NCI-H748 (cell line): ENCODE data around the gene KCND1.
"Not testable (repeated sequence)": the region's sequence is repeated elsewhere in the genome, so short reads cannot be mapped to it uniquely, and the experiment has no call there.

ENCODE experiments used
- DNase-seq: peaks from one replicate; lab custom pipeline; 2025; ENCODE audit not compliant: unreplicated experiment; lab: John Stamatoyannopoulos, UW

Gene KCND1

GRCh38 chrX:48971249-48972219 is at the start of gene KCND1:
KCND1 (minus strand) TSS chrX:48971844; CDS start chrX:48970271, 1,573 bp downstream.
- peak; percentile 58 for DNase-seq

- DNase-seq, result no peak
Observed at GRCh38 chrX:49019599-49020249, 48.1 kb upstream of the KCND1 start.

DNA sequence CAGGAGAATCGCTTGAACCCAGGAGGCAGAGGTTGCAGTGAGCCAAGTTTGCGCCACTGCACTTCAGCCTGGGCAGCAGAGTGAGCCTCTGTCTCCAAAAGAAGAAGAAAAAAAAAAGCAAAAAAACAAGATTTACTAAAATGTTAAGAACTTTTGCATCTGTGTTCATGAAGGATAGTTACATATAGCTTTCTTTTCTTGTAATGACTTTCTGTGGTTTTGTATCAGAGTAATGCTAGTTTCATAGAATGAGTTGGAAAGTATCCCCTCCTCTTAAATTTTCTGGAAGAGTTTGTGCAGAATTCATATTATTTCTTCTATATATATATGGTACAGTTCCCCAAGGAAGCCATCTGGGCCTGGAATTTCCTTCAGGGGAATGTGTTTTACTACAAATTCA is 47.4 kb upstream of the KCND1 start:
- DNase-seq, result no peak

DNA sequence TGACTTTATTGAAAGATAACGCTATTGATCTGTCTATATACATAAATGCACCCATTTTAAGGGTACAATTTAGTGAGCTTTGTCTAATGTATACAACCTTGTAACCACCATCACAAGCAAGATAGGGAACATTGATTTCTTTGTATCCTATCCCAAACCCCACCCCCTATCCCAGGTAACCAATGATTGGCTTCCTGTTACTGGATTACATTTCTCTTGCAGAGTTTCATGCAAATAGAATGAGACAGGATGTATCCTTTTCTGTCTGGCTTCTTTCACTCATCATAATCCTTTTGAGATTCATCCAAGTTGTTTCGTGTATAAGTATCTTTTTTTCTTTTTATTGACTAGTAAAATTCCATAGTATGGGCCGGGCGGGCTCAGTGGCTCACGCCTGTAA is 32.1 kb upstream of the KCND1 start:
- no peak for DNase-seq

GRCh38 chrX:49002091-49002935 is 30.7 kb upstream of the KCND1 start, which contains the start of gene GRIPAP1:
GRIPAP1 (minus strand) TSS chrX:49002264; CDS start chrX:49002229, 35 bp downstream.
- peak; percentile 93 for DNase-seq

DNA sequence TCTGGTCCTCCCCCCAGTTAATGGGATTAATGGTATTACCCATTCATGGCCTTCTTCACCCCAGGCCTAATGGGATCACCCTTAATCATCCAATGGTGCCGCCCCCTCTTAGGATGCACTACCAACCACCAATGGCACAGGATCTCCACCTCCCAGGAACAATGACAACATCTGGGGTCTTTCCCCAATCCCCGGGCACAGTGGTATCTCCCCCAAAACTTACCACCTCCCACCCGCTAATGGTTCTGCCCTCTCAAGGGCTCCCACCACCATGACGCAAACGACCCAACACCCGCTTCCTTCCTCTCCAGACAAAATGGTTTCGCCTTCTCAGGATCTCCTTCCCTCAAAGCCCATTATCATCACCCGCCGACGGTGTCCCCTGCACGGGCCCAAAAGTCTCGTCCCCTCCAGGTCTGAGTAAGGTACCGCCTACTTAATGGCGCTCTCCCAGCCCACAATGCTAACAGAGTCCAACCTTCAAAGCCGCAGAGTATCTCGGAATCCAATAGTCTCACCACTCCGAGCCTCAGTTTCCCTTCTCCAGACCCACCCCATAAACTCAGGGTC is 30.0 kb upstream of the KCND1 start:
- DNase-seq, result peak; percentile 57

- no peak for DNase-seq
Observed at GRCh38 chrX:49000636-49001035, 29.0 kb upstream of the KCND1 start.

DNA sequence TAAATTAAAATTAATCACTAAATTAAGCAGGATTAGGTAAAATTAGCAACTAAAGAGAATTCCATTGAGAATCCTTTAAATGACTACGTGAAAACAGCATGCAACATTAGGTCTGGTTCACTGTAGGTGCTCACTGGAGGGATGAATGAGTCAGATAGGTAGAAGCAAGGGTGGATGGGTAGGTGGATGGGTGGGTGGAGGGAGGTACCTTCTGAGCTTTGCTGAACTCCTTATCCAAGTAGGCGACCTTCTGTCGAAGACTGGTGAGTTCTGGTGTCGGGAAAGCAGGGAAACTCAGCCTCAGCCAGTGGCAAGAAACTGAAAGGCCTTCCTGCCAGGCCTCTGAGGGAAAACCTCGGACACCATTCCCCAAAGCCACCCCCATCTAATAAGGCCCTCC is 27.4 kb upstream of the KCND1 start:
- DNase-seq, result no peak

DNA sequence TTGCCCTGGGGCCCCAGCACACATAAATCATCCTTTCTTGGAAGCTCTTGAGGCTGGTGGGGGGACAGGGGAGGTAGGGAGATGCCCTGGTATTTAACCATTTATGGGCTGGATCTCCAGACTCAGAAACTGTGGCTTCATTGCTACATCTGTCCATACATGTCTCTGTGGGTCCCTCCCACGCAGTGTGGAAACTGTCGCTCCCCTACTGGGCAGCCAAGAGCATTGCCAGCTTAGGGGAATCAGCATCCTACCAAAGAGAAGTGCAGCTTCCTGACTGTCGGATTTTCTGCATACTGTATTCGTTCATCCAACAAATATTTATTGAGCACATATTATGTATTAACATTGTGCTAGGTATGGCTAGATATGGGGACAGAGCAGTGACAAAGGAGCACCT is 26.7 kb upstream of the KCND1 start:
- no peak for DNase-seq

- no peak for DNase-seq
Observed at GRCh38 chrX:48997865-48998264, 26.2 kb upstream of the KCND1 start.

- DNase-seq, result no peak
Observed at GRCh38 chrX:48997455-48997854, 25.8 kb upstream of the KCND1 start.

GRCh38 chrX:48996969-48997368 is 25.3 kb upstream of the KCND1 start:
- no peak for DNase-seq

- DNase-seq, result no peak
Observed at GRCh38 chrX:48992341-48992740, 20.7 kb upstream of the KCND1 start.

GRCh38 chrX:48989483-48989882 is 17.8 kb upstream of the KCND1 start:
- no peak for DNase-seq

DNA sequence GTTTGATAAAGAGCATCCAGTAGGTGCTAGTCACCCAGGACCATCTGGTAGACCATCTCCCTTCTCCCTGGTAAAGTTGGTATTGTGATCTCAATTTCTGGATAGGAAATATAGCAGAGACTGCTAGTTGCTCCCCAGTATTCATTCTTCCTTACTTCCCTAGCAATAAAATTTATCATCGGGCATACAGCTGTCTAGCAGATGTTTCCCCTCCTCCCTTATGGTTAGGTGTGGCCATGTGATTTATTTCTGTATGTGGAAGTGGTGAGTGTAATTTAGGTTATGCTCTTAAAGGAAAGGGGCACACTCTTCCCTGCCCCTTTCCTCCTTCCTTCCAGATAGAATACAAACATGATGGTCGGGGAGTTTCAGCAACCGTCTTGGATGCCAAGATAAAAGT is 12.3 kb upstream of the KCND1 start:
- DNase-seq, result no peak

DNA sequence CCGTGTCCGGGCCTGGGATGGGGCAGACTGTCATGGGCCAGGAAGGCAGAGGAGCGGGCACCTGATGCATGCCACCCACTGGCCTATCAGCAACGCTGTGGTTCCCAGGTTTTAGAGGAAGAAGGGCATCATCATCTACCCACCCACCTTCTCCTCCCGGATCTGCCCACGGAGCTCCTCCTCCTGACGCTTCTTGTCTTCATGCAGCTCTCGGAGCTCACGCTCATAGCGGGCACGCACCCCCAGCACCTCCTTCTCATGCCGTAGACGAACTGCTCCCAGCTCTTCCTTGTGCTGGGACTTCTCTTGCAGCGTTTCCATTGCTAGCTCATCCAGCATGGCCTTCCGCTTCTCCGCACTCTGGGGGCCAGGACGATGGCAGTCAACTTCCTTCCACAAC is 11.4 kb upstream of the KCND1 start:
- no peak for DNase-seq

DNA sequence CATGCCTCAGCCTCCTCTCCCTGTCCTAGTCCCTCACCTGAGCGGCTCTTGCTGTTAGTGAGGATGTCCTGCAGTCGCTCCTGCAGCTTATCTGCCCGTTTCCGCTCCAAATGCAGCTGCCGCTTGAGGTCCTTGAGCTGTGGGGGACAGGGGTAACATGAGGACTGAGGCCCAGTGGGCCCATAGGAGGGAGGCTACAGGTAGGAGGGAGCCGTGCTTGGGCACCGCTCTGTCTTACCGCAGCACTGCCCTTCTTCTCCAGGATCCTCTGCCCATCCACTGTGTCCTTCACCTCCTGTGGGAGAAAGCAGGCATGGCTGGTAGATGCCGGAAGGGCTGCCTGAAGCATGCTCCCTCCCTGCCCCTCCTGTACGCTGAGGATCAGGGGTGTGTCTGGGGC is 9.5 kb upstream of the KCND1 start:
- no peak for DNase-seq

- not testable (repeated sequence) for DNase-seq
Observed at GRCh38 chrX:48980341-48980740, 8.7 kb upstream of the KCND1 start.

DNA sequence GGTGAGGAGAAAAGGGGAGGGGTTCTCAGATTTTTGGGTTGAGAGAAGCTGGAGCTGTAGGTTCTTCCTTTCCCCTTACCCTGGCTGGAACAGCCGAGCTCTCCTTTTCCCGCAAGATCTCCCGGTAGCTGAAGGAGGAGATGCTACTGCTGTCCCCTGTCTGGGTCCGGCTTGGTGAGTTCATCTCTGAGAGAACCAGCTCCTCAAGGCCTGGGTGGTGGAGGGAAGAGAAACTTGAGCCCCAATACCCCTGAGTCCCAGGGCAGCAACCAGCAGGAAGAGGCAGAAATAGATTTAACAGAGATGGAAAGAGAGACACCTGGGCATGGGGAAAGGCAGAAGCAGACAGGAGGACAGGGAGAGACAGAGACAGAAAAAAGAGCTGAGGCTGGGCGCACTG is 6.6 kb upstream of the KCND1 start:
- no peak for DNase-seq

DNA sequence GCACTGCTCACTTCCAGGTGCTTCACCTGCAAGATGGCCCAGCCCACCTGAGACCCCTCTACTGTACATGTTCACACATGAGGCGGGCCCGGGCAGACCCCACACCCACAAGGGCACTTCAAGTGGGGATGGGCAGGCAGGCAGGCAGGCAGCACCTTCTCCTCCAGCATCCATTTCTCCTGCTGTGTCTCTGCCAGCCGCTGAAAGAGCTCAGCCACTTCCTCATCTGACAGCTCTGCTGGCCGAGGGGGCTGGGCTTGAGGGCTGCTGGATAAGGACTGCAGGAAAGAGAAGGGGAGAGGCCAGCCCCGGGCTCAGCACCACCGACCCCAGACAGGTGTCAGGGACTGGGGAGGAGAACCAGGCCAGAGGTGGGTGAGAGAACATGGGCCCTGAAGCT is 4.4 kb upstream of the KCND1 start:
- no peak for DNase-seq

DNA sequence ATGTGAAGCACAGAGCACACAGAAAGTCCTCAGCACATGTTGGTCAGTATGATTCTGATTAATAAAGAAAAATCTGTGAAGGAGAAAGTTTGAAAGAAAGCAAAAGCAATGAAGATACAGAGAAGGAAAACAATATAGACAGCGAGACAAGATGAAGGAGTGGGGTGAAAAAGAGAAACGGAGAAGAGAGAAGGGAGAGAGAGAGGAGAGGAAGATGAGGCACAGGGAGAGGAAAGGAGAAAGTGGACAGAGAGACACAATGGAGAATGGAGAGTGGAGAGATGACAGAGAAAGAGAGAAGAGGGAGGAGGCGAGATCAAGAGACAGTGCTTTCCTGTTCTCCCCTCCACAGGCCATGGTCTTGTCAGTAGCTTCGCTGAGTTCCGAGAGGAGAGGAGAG is 3.9 kb upstream of the KCND1 start:
- DNase-seq, result no peak
